AG09319 (cell line): ENCODE results near the gene ZNF844.

Experiments
- DNase-seq: peaks from one replicate; pipeline ENCODE4 v3.0.0-alpha.2; 2010; ENCODE audit warnings: low read depth; ENCODE audit errors: extremely low read depth
- CTCF ChIP-seq: IDR thresholded peaks from 2 replicates; pipeline ENCODE4 v1.5.1; 2011; ENCODE audit warnings: low read depth, mild to moderate bottlenecking, inconsistent platforms, low read length, moderate library complexity

The ZNF844 gene

GRCh38 chr19:12117201-12117970, 52.9 kb downstream of the ZNF844 start:
- DNase-seq, result no peak

DNA sequence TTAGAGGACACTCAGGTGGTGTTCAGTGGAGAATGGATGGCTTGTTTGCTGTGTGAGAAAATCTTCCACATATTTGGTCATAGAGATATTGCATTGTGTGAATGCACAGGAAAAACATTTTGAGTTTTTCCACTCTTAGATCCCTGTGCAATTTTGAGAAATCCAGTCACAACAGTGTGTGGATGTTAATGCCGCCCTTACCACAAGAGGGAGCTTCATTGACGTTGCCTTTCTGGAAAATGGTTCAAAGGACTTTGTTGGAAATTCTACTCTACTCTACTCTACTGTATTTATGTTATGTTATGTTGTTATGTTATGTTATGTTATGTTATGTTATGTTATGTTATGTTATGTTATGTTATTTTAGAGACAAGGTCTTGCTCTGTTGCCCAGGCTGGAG, 62.2 kb downstream of the ZNF844 start:
- TF ChIP-seq CTCF, result peak; percentile 23
- DNase-seq, result no peak

More at GRCh38 chr19:12117201-12117970, 52.9 kb downstream of the ZNF844 start:
- no peak for TF ChIP-seq CTCF
